Measurements from ENCODE around the gene GUCY2D. TPM values are rescaled to one million over a fixed set of nuclear protein-coding genes. Genes with fewer than 3 reads are reported as not detected.
"Not testable (repeated sequence)": the region's sequence is repeated elsewhere in the genome, so short reads cannot be mapped to it uniquely, and the experiment has no call there.

Gene GUCY2D
- total RNA-seq, 2 experiments from 2014 or later = not detected

DNA sequence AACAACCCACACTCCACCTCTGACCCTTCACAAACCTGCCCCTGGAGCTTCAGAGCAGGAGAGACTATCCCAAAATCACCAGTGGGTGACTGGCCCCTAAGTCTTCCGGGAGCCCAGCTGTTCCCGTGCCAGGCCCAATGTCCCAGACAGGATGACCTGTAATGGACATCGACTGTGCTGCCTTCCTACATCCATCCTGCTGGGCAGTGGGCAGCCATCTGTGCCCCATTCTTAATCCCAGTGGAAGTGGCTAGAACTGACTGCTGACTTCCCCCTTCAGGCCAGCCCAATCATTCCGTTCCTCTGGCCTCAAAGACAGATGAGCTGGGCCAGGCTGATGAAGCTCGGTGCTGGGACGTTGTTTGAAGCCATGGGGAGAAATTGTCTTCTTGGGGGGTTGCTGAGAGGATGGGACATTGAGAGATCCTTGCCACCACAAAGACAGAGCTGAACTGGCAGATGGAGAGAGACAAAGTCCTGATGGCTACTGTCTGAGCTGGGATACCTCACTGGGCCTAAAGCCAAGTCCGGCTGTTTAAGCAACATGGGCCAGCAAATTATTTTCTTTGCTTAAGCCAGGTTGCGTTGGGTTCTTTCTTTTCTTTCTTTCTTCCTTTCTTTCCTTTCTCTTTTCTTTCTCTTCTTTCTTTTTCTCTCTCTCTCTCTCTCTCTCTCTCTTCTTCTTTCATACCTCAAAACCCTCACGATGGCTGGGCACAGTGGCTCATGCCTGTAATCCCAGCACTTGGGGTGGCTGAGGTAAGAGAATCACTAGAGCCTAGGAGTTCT lies 18.6 kb downstream of the GUCY2D start:
- H3K27ac Mint-ChIP-seq = no peak overlapping the region
- intact Hi-C loops (cut with micrococcal nuclease) = no loop called here
- no peaks in the 10 kb centered on the region for H3K36me3 Mint-ChIP-seq (ENCODE audit: low read depth)
- peaks cover 11% of the 10 kb centered on the region for H3K4me1 Mint-ChIP-seq (ENCODE audit: low read depth)
- no peak overlapping the region for H3K4me3 Mint-ChIP-seq
- ChIA-PET CTCF (interaction anchor here (0.9 to 3.1 kb wide), 4 partner anchors 20 to 53 kb away, joined by 3 to 25 read pairs (median 6); partner anchors contain the start of gene ALOX15B), POLR2A (no interaction called here)
- DNase-seq (no peak), ATAC-seq (no peak)
- H3K27me3 Mint-ChIP-seq = peaks cover 9% of the 10 kb centered on the region
- H3K9me3 Mint-ChIP-seq = no peaks in the 10 kb centered on the region
- TF ChIP-seq, protein P1, sequence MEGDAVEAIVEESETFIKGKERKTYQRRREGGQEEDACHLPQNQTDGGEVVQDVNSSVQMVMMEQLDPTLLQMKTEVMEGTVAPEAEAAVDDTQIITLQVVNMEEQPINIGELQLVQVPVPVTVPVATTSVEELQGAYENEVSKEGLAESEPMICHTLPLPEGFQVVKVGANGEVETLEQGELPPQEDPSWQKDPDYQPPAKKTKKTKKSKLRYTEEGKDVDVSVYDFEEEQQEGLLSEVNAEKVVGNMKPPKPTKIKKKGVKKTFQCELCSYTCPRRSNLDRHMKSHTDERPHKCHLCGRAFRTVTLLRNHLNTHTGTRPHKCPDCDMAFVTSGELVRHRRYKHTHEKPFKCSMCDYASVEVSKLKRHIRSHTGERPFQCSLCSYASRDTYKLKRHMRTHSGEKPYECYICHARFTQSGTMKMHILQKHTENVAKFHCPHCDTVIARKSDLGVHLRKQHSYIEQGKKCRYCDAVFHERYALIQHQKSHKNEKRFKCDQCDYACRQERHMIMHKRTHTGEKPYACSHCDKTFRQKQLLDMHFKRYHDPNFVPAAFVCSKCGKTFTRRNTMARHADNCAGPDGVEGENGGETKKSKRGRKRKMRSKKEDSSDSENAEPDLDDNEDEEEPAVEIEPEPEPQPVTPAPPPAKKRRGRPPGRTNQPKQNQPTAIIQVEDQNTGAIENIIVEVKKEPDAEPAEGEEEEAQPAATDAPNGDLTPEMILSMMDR (IDR thresholded peaks at IDR 0.05) = no peak

DNA sequence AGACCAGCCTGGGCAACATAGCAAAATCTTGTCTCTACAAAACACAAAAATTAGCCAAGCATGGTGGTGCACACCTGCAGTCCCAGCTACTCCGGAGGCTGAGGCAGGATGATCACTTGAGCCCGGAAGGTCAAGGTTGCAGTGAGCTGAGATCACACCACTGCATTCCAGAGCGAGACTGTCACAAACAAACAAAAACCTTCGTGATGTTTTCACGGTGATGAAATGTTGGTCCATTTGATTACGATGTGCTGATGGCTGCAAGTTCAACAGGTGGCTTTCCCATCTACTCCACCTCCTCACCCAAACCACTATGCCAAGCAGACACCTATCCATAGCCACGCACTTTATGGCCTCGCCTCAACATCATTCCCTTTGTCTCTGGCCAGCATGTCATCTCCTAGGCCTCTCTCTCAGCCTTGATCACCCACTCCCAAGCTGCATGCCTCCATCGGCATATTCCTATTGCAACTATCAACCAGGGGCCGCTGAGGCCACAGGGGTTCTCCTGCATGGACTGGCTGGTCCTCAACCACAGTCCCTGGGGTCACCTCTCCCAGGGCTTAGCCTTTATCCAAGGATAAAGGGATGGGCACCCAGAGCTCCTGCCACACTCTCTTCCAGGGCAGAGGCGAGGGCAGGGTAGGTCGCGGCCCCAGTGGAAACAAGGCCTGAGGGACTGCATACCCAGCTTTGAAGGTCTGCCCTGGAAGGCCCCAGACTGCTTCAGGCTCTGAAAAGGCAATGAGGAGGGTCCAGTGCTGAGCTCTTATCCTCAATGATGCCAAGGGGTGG lies 19.3 kb downstream of the GUCY2D start:
- H3K36me3 Mint-ChIP-seq (ENCODE audit: low read depth) = no peaks in the 10 kb centered on the region
- DNase-seq = no peak
- H3K4me3 Mint-ChIP-seq = no peak overlapping the region
- H3K27me3 Mint-ChIP-seq = peaks cover 7% of the 10 kb centered on the region
- no peak overlapping the region for H3K27ac Mint-ChIP-seq
- ATAC-seq = no peak
- ChIA-PET POLR2A (interaction anchor here (1.2 kb wide), 1 partner anchor 90 kb away, joined by 3 read pairs; the partner anchor contains the start of gene TRAPPC1), CTCF (interaction anchor here (0.9 to 3.1 kb wide), 5 partner anchors 19 to 52 kb away, joined by 3 to 25 read pairs (median 5); partner anchors contain the start of gene ALOX15B)
- intact Hi-C loops (cut with micrococcal nuclease) = no loop called here
- TF ChIP-seq, protein P1 (IDR thresholded peaks at IDR 0.05) = no peak
- peaks cover 7% of the 10 kb centered on the region for H3K4me1 Mint-ChIP-seq (ENCODE audit: low read depth)
- H3K9me3 Mint-ChIP-seq = no peaks in the 10 kb centered on the region

DNA sequence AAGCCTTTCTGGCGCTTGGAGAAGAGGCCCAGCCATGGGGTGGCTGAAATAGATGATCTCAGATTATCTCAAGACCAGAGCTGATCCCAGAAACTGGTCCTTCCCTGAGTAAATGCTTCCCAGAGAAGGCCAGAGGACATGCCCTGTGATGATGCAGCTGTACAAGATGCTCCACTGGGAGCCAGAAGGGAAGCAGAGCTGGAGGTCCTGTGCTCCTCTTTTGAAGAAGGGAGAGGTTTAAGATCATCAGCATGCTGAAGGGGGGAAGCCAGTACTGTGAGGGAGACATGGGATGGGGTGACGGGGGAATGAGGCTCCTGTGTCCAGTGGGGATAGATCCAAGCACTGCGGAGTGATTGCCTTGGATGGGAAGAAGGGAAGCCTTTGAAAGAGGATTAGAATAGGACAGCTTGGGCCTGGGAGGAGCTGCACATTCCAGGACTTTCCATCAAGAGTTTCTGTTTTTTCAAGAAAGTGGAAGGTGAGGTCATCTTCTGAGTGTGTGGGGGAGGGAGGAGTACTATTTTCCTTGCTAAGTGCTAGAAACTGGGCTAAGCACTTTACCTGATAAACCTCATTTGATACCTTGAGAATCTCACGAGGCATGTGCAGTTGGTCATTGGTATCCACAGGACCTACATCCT lies 20.1 kb downstream of the GUCY2D start:
- peaks cover 6% of the 10 kb centered on the region for H3K4me1 Mint-ChIP-seq (ENCODE audit: low read depth)
- ATAC-seq (no peak), DNase-seq (no peak)
- no peak overlapping the region for H3K4me3 Mint-ChIP-seq
- ChIA-PET POLR2A (interaction anchor here (1.2 kb wide), 1 partner anchor 91 kb away, joined by 3 read pairs; the partner anchor contains the start of gene TRAPPC1), CTCF (interaction anchor here (1.3 to 3.1 kb wide), 4 partner anchors 18 to 52 kb away, joined by 4 to 25 read pairs (median 6); partner anchors contain the start of gene ALOX15B)
- H3K27me3 Mint-ChIP-seq = peaks cover 8% of the 10 kb centered on the region
- intact Hi-C loops (cut with micrococcal nuclease) = no loop called here
- no peaks in the 10 kb centered on the region for H3K36me3 Mint-ChIP-seq (ENCODE audit: low read depth)
- H3K9me3 Mint-ChIP-seq = no peaks in the 10 kb centered on the region
- no peak overlapping the region for H3K27ac Mint-ChIP-seq
- TF ChIP-seq, protein P1 (IDR thresholded peaks at IDR 0.05) = no peak

DNA sequence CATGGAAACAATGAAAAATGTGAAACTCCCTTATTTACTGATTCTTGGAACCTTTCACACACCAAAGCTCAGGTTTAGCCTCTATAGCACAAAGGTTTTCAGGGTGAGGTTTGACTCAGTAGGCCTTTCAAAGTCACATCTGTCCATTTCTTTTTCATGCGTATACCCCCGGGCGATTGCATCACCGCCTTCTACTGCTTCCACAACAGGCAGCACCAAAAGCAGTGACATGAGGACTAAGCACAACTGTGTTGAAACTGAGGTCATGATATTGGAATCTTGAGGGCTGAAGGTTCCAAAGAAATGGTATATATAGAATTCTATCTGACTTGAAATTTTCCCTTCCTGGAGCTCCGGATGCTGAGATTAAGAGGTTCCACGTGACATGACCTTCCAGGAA lies 21.7 kb downstream of the GUCY2D start:
- H3K9me3 Mint-ChIP-seq; H3K4me3 Mint-ChIP-seq; DNase-seq; ATAC-seq; H3K36me3 Mint-ChIP-seq (ENCODE audit: low read depth); H3K4me1 Mint-ChIP-seq (ENCODE audit: low read depth); H3K27ac Mint-ChIP-seq; intact Hi-C loops (cut with micrococcal nuclease): not testable (repeated sequence)
- peaks cover 19% of the 10 kb centered on the region for H3K27me3 Mint-ChIP-seq
- ChIA-PET CTCF (interaction anchor here (1.3 to 3.4 kb wide), 3 partner anchors 17 to 34 kb away, joined by 4 to 17 read pairs (median 5); no protein-coding TSS in a partner anchor), POLR2A (interaction anchor here (0.6 kb wide), 1 partner anchor 11 kb away, joined by 3 read pairs; no protein-coding TSS in a partner anchor)

Measured in activated CD8-positive, alpha-beta T cell treated with anti-CD3 and anti-CD28 coated beads for 36 hours (primary cell).